ENCODE measurements around the gene RUNX1.

RUNX1 gene

GRCh38 chr21:34946385-34946840 is 102.7 kb downstream of the RUNX1 start:
- no peak for DNase-seq (ENCODE audit: low spot score)

GRCh38 chr21:34945288-34945687 is 103.8 kb downstream of the RUNX1 start:
- no peak for DNase-seq (ENCODE audit: low spot score)

DNA sequence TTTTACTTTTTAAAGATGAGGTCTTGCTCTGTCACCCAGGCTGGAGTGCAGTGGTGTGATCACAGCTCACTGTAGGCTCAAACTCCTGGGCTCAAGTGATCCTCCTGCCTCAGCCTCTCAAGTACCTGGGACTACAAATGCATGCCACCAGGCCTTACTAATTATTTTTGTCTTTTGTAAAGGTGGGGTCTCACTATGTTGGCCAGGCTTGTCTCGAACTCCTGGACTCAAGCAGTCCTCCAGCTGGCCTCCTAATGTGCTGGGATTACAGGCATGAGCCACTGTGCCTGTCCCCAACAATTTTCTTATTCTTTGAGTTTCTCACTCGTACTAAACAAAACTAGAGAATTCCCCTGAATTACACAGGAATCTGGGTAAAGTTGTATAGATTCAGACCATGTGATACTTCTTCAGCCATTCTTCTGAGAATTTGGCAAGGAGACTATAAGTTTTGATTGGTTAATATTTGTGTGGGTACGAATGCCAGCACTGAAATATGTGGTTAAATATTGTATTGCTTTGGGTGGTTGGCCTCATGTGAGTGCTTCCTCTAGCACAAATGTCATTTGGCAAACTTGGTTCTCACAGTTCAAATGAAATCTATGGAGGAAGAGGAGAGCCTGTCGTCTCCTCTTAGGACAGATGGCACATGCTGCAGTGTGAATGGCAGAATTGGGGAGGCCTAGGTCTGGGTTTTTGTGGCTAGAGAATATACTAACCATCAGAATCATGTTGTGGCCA is 104.9 kb downstream of the RUNX1 start:
- no peak for DNase-seq (ENCODE audit: low spot score)

- no peak for DNase-seq (ENCODE audit: low spot score)
These were observed 106.2 kb downstream of the RUNX1 start for GRCh38 chr21:34942911-34943310.

DNA sequence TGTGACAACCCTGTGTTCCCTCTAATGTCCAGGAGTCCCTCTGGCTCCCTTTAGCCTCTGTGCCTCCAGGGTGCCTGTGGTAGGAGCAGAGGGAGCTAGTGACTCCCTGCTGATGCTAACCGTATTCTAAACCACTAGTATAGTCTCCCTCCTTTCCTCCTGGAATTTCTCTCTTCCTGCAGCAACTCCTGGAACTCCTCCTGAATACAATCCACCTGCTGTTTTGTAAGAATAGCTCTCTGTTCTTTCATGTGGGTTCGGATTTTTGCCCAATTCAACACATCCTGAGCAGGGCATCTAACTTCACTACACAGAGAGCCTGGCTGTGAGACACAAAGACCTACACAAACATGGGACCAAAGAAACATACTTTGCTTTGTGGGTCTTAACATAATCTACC is 107.9 kb downstream of the RUNX1 start:
- DNase-seq (ENCODE audit: low spot score) = no peak

- no peak for DNase-seq (ENCODE audit: low spot score)
These were observed 109.3 kb downstream of the RUNX1 start for GRCh38 chr21:34939673-34940331.

DNA sequence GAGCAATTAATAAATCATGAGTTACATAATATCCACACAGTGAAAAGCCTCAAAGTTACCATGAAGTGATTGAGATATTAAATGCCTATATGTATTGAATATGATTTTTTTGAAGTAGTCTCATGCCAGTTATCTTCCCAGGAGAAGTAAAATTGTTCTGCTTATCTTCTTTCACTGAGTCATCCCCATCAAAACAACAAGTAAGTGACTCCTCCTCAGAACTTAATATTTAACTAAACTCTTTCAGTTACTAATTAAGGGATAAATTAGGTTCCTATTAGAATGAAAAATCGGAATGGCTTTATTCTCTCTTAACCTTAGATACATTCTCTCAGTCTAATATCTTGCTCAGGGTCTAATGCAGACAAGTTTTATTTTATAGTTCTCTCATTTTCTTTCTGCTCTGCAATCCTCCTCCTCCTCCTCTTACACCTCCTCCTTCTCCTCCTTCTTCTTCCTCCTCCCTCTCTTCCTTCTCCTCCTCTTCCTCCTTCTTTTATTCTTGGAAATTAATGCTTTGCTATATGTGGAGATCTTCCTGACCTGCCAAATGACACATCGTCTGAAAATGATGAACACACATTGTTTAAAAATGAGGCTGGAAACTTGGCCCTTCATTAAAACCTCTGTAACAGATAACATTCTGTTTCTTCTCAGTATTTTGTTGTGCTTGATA is 110.9 kb downstream of the RUNX1 start:
- no peak for DNase-seq (ENCODE audit: low spot score)

GRCh38 chr21:34936883-34937563 is 112.1 kb downstream of the RUNX1 start:
- DNase-seq (ENCODE audit: low spot score) = no peak

DNA sequence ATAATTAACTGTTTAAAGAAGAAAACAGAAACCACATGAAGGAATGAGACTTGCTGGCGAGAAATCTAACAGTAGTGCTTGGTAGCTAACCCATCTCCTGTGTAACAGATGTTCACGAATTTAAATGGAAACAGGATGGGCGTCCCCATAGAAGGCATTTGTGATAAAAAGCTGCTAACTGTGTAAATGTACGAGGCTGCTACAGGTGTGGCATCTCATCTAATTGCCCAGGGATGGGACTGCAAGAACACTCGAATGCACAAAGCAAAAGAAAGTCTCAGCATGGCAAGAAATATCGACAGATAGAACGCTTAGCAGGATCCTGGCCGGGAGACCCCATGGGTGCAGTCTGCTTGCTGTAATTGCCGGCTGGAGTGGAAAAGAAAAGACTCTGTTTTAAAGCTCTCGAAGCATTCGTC is 112.7 kb downstream of the RUNX1 start:
- no peak for DNase-seq (ENCODE audit: low spot score)

DNA sequence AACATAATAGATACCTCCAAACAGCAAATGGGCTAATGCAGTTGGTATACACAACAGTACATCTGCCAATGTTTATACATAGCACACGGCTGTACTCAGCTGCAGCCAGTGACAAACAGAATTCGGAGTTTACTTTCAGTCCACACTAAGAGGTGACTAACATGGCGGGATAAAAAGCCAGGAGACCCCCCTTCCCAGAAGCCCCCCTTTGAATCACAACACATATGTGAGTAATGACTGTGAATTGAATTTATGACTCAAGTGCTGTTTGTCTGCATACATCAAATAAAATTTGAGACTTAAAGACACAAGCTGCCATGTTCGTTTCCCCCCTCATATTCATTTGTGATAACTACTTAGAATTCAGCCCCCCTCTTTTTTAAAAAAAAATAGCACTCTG is 113.2 kb downstream of the RUNX1 start:
- no peak for DNase-seq (ENCODE audit: low spot score)

DNA sequence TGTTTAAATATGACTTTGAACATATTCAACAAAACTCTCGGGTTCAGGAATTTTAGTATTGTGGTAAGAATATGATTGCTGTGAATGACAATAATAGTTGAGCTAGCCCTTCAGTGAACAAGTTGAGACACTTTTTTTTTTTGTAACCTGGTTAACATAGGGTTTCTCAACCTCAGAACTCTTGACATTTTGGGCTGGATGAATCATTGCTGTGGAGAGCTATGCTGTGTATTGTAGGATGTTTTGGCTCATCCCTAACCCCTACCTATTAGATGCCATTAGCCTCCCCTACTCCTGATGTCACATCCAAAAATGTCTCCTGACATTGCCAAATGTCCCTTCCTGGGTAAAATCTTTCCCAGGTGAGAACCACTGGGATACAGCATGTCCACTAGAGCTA is 113.7 kb downstream of the RUNX1 start:
- DNase-seq (ENCODE audit: low spot score) = no peak

- no peak for DNase-seq (ENCODE audit: low spot score)
These were observed 114.8 kb downstream of the RUNX1 start for GRCh38 chr21:34934350-34934749.

DNA sequence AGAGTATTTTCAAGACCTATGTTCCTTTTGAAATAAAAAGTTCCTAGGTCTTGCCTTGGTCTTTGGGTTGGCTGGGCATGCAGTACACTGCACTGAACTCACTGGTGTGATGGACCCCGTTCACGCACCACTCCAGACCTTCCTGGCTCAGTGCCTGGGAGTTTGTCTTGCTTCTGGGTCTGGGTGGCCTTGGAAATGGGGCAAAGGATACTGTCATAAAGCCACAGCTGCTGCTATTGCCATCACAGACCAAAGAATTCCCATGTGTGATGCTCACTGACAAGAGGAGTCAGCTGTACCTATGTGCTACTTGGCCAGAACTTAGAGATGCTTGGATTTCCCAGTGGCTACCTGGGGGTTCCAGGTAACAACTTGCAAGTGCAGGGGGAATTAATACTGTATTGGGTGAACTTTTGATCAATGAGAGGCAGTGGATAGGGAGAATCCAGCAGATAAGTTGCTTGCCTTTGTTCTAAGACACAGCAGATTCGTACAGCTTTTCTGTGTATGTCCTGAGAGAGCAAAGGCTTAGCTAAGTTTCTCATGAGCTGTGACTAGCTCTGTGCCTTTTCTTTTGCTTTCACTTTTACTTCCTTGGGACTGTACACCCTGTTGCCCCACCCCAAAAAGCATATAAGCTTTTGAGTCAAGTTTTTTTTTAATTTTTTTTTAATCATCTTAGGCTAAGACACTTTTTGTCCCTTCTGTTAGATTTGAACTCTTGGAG is 115.3 kb downstream of the RUNX1 start:
- DNase-seq (ENCODE audit: low spot score) = no peak

DNA sequence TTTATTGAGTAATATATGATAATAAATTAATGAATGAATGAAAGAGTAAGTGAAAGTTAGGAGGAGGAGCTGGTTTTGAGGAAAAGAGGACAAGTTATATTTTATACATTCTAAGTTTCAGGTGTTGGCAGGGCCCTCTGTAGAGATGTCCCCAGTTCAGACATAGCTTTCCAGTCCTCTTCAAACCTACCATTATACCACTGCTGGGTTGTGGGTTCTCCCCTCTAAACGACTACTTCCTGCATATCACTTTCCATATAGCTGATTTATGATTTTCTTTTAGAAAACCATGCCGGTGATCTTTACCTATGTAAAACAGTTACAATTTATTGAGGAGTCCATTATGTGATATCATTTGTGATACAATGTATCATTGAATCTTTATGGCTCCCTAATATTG is 116.9 kb downstream of the RUNX1 start:
- DNase-seq (ENCODE audit: low spot score) = no peak

DNA sequence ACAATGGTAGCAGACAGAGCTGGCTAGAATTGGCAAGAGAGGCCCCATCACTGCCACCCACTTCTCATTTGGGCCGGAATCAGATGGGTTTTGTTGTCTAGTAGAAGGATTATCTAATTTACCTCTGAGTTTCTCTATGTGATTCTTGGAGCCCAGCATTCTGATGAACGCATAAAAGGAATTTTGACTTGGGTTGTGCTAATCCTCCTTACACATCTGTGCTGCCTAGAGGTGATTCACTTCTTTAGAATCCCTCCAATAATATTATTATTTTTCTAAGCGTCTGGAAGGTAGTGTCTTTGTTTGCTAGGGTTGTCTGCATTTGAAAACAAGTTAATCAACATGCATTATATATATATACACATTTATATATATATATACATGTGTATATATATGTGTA is 118.1 kb downstream of the RUNX1 start:
- DNase-seq (ENCODE audit: low spot score) = no peak

DNA sequence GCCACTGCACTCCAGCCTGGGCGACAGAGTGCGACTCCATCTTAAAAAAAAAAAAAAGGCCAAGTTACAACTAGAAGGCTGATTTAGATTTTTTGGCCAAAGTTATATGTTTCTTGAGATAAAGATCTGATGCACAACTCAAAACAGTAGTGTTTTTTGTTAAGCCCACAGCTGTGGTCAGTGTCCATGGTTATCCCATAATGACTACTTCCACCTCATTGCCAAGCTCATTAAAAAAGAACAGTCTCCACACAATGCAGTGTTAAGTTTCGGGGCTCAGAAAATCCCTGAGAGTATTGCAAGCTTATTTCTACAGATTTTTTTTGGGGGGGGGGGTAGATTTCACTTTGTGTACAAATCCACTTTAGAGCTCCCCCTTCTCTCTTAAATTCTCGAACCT is 120.5 kb downstream of the RUNX1 start:
- no peak for DNase-seq (ENCODE audit: low spot score)

DNA sequence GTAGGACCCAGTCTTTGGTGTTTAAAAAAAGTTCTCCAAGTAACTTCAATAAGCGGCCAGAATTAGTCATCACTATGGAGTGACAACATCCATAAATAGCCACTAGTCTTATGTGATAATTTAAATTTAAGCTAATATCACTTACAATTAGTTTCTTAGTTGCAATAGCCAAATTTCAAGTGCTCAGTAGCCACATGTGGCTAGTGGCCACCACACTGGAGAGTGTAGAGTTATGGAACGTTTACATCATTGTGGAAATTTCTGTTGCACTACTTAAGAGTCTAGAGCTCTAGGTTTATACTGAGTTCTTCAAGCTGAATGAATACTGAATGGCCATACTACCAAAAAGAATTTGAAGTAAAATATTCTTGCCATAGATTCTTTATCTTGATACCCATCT is 121.1 kb downstream of the RUNX1 start:
- no peak for DNase-seq (ENCODE audit: low spot score)

DNA sequence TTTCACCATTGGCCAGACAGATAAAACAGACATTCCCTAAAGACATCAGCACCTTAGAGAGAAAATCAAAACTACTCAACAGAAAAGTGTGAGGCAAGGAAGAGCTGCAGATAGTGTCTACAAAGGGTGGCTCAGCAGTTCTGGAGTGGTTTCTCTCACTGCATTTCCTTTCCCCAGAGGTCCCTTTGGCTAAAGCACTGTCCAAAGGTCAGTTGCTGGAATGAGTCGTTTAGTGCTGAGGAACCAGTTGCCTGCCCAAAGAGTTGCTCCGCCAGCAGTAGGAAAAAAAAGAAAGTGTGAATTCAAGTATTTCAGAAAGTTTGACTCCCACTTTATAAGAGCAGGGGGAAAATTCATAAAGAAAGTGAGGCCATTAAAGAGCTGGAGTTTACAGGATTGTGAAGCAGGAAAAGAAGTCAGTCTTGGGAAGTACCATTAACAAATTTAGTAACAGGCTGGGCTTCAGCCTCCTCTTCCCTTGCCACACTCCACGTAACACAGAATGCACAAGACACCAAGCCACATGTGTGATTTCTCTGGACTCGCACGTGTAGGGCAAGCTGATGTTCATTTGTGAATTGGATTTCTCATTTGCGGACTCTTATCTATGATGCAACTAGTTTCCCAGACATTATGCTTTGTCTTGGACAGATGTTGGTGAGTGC is 122.2 kb downstream of the RUNX1 start:
- no peak for DNase-seq (ENCODE audit: low spot score)

DNA sequence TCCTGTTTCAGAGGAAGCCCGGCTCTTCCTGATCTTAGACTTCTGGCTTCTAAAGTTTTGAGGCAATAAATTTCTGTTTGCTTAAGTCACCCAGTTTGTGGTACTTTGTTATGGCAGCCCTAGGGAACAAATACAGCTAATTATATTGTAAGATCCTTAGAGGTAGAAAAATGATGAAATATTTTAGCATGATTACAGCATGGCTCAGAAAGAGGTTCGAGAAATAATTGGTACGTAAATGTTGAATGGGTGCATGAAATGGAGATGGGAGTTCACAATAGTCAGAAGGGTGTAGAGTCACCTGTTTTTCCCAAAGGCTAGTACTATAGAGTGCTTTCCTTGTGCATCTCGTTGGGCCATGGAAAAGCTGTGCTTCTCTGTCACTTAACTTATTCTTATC is 123.5 kb downstream of the RUNX1 start:
- no peak for DNase-seq (ENCODE audit: low spot score)

GRCh38 chr21:34924771-34925419 is 124.2 kb downstream of the RUNX1 start:
- DNase-seq (ENCODE audit: low spot score) = no peak

DNA sequence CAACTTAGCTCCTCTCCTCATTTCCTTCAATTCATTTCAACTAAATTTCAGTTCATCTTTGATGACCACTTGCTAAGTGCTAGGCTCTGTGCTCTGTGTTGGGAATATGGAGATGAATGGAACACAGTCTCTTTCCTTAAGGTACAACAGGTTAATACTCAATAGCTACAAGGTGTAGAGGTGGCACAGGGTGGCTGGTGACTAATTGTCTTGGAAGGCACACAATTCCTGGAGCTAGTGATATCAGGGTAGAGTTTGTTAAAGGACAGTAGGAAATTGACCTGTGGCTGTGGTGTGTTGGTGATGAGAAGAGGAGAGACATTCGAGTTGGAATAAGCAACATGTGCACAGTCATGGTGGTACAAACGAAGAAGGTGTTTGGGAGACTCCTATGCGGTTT is 124.9 kb downstream of the RUNX1 start:
- DNase-seq (ENCODE audit: low spot score) = no peak

All from ecto neural progenitor cell (in vitro differentiated cells).